ENCODE results near the gene SNRNP25.

DNA sequence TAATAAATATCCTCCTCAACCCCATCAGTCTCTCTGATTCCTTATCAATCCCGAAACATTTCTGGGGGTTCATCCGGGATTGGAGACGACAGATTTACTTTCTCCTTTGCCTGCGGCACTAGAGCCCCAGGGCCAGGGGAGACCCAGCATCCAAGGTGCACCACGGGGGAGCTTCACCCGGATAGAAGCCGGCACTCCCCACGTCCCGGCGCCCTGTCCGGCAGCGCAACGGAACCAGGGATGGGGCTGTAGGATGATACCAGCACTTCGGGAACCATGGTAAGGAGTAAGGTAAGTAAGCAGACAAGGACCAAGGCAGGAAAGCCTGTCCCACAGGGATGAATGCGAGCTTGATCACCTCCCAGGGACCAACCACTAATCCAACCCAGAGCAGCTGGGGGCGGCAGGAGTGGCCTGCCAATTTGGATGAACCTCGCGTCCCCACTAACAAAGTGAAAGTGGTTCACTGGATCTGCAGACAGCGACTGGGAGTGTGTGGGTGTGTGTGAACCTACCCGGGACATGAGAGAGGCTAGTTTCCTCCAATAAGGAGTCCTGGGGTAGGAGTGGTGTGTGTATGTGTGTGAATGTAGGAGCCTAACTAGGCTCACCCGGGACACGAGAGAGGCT, 12.1 kb upstream of the SNRNP25 start:
- TF ChIP-seq POLR2A (IDR thresholded peaks at IDR 0.05) (no peak), CTCF (IDR thresholded peaks at IDR 0.05) (no peak)
